ENCODE measurements around the gene VSIR. TPM values are rescaled to one million over a fixed set of nuclear protein-coding genes. Genes with fewer than 3 reads are reported as not detected.

The VSIR gene
- total and polyA plus RNA-seq, 10 of the 15 experiments (the other 5 are each of a cell fraction or from before 2014, with no cell fraction given): 0.19 to 12.5 (median 6.7) TPM

- ChIA-PET SMC1A (ENCODE audit: uncharacterized antibody, unreplicated experiment) (interaction anchor here (1.7 kb wide), 1 partner anchor 13 kb away, joined by 9 read pairs; no protein-coding TSS in a partner anchor), RAD21 (ENCODE audit: unreplicated experiment) (interaction anchor here (1.4 kb wide), 1 partner anchor 19 kb away, joined by 3 read pairs; no protein-coding TSS in a partner anchor), CTCF (interaction anchor here (0.7 to 1.6 kb wide), 2 partner anchors 19 to 143 kb away, joined by 3 to 4 read pairs; no protein-coding TSS in a partner anchor), POLR2A (no interaction called here)
- Histone ChIP-seq H3K4me1 (ENCODE audit: control insufficient read depth, insufficient read depth, low read length) (peaks cover 43% of the 10 kb centered on the region), H3K9me3 (replicated peaks; ENCODE audit: control insufficient read depth, insufficient read depth, low read length) (no peaks in the 10 kb centered on the region), H3K36me3 (ENCODE audit: control insufficient read depth in 2 of 2, insufficient read depth in 2 of 2, low read length in 1 of 2) (peaks cover 0 to 2% of the 10 kb centered on the region in 2 experiments; a peak in 1 of 4 replicates), H3K4me3 (no peak overlapping the region), H3K27ac (ENCODE audit: control insufficient read depth, insufficient read depth) (no peak overlapping the region), H3K9ac (ENCODE audit: control insufficient read depth, insufficient read depth, low read length) (no peak overlapping the region), H3K27me3 (replicated peaks in 1 of 2; ENCODE audit: control insufficient read depth in 2 of 2, insufficient read depth in 2 of 2, low read length in 1 of 2) (no peaks in the 10 kb centered on the region; a peak in 1 of 4 replicates), H2AFZ (ENCODE audit: control insufficient read depth, low read depth, low read length) (no peak overlapping the region), H4K20me1 (ENCODE audit: control insufficient read depth, insufficient read depth) (no peaks in the 10 kb centered on the region), H3K4me2 (ENCODE audit: control insufficient read depth, insufficient read depth) (no peak overlapping the region), H3K79me2 (ENCODE audit: control insufficient read depth, insufficient read depth, low read length) (no peaks in the 10 kb centered on the region)
- ATAC-seq (no peak), FAIRE-seq (no peak), DNase-seq (ENCODE audit: low read depth, low spot score) (no peak)
- 60% methylated on average over 15 of the region's 15 CpGs for WGBS (ENCODE audit: insufficient coverage, insufficient replicate concordance, low lambda C conversion rate, missing lambda C conversion rate)
- intact Hi-C loops (cut with micrococcal nuclease; ENCODE audit: unreplicated experiment): no loop called here
- TF ChIP-seq NFIC (IDR thresholded peaks at IDR 0.05; ENCODE audit: low read depth, low read length) (no peak), BCL11A (IDR thresholded peaks at IDR 0.05; ENCODE audit: low read depth, low read length) (no peak), RCOR1 (conservative IDR thresholded peaks at IDR 0.05; ENCODE audit: low read depth, low read length) (no peak), ZSCAN29 (IDR thresholded peaks at IDR 0.05) (no peak), SUPT20H (IDR thresholded peaks at IDR 0.05; ENCODE audit: borderline replicate concordance, control insufficient read depth, low read depth, low read length) (no peak)
- in situ Hi-C loops (cut with MboI): no loop called here
- BruUV-seq (replicated peaks): no TSS peak
Observed at GRCh38 chr10:71753091-71753959, 20.0 kb downstream of the VSIR start.
